NCI-H146 treated with DMSO at 0.1 percent for 48 hours (cell line): ENCODE measurements around the gene SCRT2.

Experiments
- DNase-seq: peaks from one replicate; lab custom pipeline; 2025; ENCODE audit not compliant: unreplicated experiment; lab: John Stamatoyannopoulos, UW

SCRT2 gene

DNA sequence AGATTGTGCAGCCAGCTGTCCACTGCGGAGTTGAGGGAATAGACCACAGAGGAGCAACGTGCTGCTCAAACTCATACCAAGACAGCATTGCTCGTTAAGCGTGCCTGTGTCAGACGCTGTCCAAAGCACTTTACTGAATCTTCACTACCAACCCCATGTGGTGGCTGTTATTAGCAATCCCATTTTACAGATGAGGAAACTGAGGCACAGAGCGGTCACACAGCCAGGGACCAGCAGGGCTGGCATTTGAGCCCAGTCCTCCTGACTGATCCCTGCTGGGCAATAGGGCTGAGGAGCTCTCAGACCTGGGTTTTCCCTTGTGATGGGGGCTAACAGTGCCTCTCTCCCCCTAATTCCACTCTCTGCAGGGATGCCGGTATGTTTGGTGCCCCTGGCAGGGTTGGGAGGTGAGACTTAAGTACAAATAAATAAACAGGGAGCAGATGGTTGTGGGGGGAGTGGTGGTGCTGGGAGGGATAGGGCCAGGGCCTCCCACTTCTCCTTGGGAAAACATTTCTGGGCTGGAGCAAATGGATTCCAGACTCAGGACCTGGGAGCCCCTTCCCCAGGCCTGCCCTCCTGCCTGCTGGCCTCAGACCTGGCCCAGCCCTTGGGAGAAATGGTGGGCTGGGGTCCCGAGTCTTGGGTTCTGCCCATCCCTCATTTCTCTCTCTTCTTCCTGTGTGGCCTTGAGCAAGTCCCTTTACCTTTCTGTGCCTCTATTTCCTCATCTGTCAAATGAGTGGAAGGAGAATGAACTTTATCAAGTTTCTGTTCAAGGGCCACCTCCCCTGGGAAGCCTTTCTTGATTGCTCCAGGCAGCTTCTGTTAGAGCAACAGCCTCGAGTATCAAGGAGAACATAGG is 40.3 kb downstream of the SCRT2 start:
- no peak for DNase-seq

- no peak for DNase-seq
Measured at GRCh38 chr20:634148-634925, 41.3 kb downstream of the SCRT2 start.

GRCh38 chr20:631101-631500 is 44.5 kb downstream of the SCRT2 start:
- no peak for DNase-seq

GRCh38 chr20:626579-626978 is 49.0 kb downstream of the SCRT2 start:
- no peak for DNase-seq

- DNase-seq, result no peak
Measured at GRCh38 chr20:625360-625932, 50.2 kb downstream of the SCRT2 start.

GRCh38 chr20:623704-624103 is 51.9 kb downstream of the SCRT2 start:
- no peak for DNase-seq

DNA sequence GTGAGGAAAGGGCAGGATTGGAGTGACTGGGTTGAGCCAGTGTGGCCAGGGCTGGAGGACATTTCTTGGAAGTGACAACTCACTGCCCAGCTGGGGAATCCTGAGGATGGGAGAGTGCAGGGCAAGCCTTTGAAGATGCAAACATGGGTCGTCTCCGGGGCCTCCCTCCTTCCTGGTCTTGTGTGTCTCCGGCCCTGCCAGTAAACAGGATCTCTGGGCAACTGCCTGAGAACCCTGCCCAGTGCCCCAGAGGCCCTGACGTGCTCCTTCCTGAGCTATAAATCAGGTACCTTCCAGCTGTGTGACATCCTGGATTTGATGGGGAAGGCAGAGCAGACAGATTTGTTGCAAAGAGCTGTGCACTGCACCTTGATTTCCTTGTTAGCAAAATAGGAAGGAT is 52.6 kb downstream of the SCRT2 start:
- no peak for DNase-seq

GRCh38 chr20:622161-622560 is 53.4 kb downstream of the SCRT2 start:
- no peak for DNase-seq

DNA sequence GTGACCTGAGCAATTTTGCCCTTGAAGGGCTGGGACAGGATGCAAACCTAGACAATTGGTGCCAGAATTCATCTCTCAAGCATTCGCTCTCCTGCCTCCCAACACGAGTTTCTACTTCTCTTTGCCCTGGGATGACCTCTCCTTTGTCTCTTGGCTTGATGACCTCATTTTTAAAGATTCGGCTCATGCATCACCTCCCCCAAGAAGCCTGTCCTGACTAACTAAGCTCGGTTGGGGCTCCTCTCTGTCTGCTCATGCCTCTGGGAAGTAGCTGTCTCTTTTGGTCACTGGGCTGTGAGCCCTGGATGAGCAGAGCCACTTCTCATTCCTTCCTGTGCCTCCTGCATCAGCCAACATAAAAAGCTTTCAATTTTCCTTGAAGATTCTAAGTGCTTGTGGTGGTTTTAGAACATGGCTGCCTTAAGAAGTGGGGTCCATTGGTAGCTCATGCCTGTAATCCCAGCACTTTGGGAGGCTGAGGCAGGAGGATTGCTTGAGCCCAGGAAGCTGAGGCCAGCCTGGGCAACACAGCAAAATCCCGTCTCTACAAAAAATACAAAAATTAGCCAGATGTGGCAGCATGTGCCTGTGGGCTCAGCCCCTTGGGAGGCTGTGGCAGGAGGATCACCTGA is 54.4 kb downstream of the SCRT2 start:
- no peak for DNase-seq

GRCh38 chr20:620246-620645 is 55.4 kb downstream of the SCRT2 start:
- DNase-seq, result no peak

GRCh38 chr20:618980-619379 is 56.6 kb downstream of the SCRT2 start:
- no peak for DNase-seq

GRCh38 chr20:617934-618690 is 57.5 kb downstream of the SCRT2 start:
- DNase-seq, result no peak

- DNase-seq, result no peak
Measured at GRCh38 chr20:615514-615913, 60.1 kb downstream of the SCRT2 start.

GRCh38 chr20:611843-612185 is 63.8 kb downstream of the SCRT2 start:
- no peak for DNase-seq
